Stimulated activated CD8-positive, alpha-beta memory T cell treated with anti-CD3 and anti-CD28 coated beads, Interleukin-2, amount 100 ng/mL, for 1 hour (primary cell): ENCODE results near the gene CDH6.

Experiments used
- DNase-seq, 2 donors: peaks; one replicate each; pipeline ENCODE4 v3.0.0-alpha.2; 2020; ENCODE audit warnings: low read depth in 2 of 2

CDH6 gene

GRCh38 chr5:31250201-31250600 lies 56.7 kb downstream of the CDH6 start:
- no peak for DNase-seq

- no peak for DNase-seq
These were observed 57.5 kb downstream of the CDH6 start for GRCh38 chr5:31251032-31251431.

GRCh38 chr5:31255041-31255440 lies 61.6 kb downstream of the CDH6 start:
- no peak for DNase-seq

GRCh38 chr5:31268256-31268655 lies 74.8 kb downstream of the CDH6 start:
- no peak for DNase-seq

- DNase-seq, result no peak
These were observed 75.2 kb downstream of the CDH6 start for GRCh38 chr5:31268686-31269085.

GRCh38 chr5:31269259-31269658 lies 75.8 kb downstream of the CDH6 start:
- no peak for DNase-seq

- DNase-seq, result no peak
These were observed 76.9 kb downstream of the CDH6 start for GRCh38 chr5:31270396-31270795.

- DNase-seq, result no peak
These were observed 78.1 kb downstream of the CDH6 start for GRCh38 chr5:31271567-31271966.

- DNase-seq, result no peak
These were observed 79.7 kb downstream of the CDH6 start for GRCh38 chr5:31273161-31273560.

GRCh38 chr5:31273631-31274378 lies 80.3 kb downstream of the CDH6 start:
- no peak for DNase-seq

GRCh38 chr5:31280210-31280609 lies 86.7 kb downstream of the CDH6 start:
- no peak for DNase-seq

GRCh38 chr5:31283326-31283725 lies 89.8 kb downstream of the CDH6 start:
- DNase-seq, result no peak

- no peak for DNase-seq
These were observed 91.5 kb downstream of the CDH6 start for GRCh38 chr5:31285025-31285424.

- DNase-seq, result no peak
These were observed 94.5 kb downstream of the CDH6 start for GRCh38 chr5:31287985-31288384.

GRCh38 chr5:31289429-31289828 lies 95.9 kb downstream of the CDH6 start:
- no peak for DNase-seq

- DNase-seq, result no peak
These were observed 97.9 kb downstream of the CDH6 start for GRCh38 chr5:31291323-31291854.

- DNase-seq, result no peak
These were observed 107.0 kb downstream of the CDH6 start for GRCh38 chr5:31300501-31300900.

GRCh38 chr5:31301833-31302232 lies 108.3 kb downstream of the CDH6 start:
- DNase-seq, result no peak

- DNase-seq, result no peak
These were observed 110.2 kb downstream of the CDH6 start for GRCh38 chr5:31303688-31304087.

- DNase-seq, result no peak
These were observed 124.2 kb downstream of the CDH6 start for GRCh38 chr5:31317665-31318064.

GRCh38 chr5:31319335-31319734 lies 125.8 kb downstream of the CDH6 start:
- no peak for DNase-seq

GRCh38 chr5:31322946-31323345 lies 129.5 kb downstream of the CDH6 start:
- no peak for DNase-seq

- DNase-seq, result no peak
These were observed 131.4 kb downstream of the CDH6 start for GRCh38 chr5:31324842-31325241.
